Measurements from ENCODE around the gene PTGDR. TPM values are rescaled to one million over a fixed set of nuclear protein-coding genes. Genes with fewer than 3 reads are reported as not detected.

Gene PTGDR
- total RNA-seq, 1 donor from 2014 or later = 4.2 TPM

DNA sequence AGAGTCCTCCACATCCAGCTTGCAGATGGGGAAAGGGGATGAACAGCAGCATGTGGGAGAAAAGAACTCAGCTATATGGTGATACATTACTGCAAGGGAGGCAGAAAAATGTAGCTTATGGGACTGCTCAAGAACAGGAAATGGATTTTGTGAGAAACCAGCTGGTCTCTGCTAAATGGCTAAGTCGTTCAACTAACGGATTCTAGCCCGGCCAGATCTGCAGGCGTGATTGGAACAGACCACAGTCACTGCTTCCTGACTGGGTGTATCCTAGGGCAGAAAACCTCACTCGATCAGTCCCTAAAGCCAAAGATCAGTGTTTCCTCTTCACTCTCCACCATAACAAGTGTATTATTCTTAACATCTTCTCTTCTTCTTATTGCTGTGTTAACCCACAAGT lies 8.1 kb upstream of the PTGDR start:
- ATAC-seq = no peak
- DNase-seq (ENCODE audit: low spot score) = no peak
- intact Hi-C loops (cut with DNase I) = no loop called here

- intact Hi-C loops (cut with DNase I) = no loop called here
- ATAC-seq (no peak), DNase-seq (ENCODE audit: low spot score) (no peak)
Observed at GRCh38 chr14:52262600-52262999, 4.9 kb upstream of the PTGDR start.

GRCh38 chr14:52263190-52263589 lies 4.3 kb upstream of the PTGDR start:
- ATAC-seq (no peak), DNase-seq (ENCODE audit: low spot score) (no peak)
- intact Hi-C loops (cut with DNase I) = no loop called here

GRCh38 chr14:52265253-52265652 lies 2.2 kb upstream of the PTGDR start:
- intact Hi-C loops (cut with DNase I) = no loop called here
- DNase-seq (ENCODE audit: low spot score) (no peak), ATAC-seq (no peak)

GRCh38 chr14:52266179-52266578 lies 1.3 kb upstream of the PTGDR start:
- intact Hi-C loops (cut with DNase I) = no loop called here
- ATAC-seq (peak; percentile 86), DNase-seq (ENCODE audit: low spot score) (no peak)

DNA sequence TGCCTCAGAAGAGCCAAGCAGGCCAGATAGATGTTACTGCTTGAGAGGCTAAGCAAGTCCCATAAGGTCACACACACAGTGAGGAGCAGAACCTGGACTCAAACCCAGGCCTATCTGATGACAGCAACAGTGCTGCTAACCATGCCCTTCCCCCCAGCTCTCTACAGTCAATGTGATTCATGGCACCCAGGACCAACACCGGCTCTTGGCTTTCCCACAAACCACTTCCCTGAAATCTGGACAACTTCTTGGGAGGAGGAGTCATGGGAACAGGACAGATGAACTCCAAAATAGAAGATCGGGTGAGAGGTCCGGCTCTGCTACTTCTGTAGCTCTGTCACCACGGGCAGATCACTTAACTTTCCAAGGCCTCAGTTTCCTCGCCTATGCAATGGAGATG lies 716 bp upstream of the PTGDR start:
- ATAC-seq (peak; percentile 58), DNase-seq (ENCODE audit: low spot score) (no peak)
- intact Hi-C loops (cut with DNase I) = no loop called here

GRCh38 chr14:52268279-52269061 lies 972 bp downstream of the PTGDR start:
- DNase-seq (ENCODE audit: low spot score) (no peak), ATAC-seq (no peak)
- intact Hi-C loops (cut with DNase I) = no loop called here

GRCh38 chr14:52269100-52269499 lies 1.6 kb downstream of the PTGDR start:
- intact Hi-C loops (cut with DNase I) = no loop called here
- DNase-seq (ENCODE audit: low spot score) (no peak), ATAC-seq (no peak)

DNA sequence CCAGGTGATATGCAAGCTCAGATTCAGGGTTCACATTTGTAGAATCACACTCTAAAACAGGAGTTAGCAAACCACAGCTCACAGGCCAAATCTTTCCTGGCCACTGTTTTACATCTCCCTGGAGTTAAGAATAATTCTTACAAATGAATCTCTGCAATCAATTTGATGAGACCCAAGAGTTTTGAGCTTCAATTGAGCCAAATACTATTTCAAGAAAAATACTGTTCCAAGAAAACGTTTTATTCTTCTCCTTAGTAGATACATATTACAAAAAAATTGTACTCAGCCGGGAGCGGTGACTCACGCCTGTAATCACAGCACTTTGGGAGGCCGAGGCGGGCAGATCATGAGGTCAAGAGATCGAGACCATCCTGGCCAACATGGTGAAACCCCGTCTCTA lies 2.5 kb downstream of the PTGDR start:
- DNase-seq (ENCODE audit: low spot score) (no peak), ATAC-seq (peak; percentile 74)
- intact Hi-C loops (cut with DNase I) = no loop called here

GRCh38 chr14:52271538-52271937 lies 4.0 kb downstream of the PTGDR start:
- DNase-seq (ENCODE audit: low spot score) (no peak), ATAC-seq (no peak)
- intact Hi-C loops (cut with DNase I) = no loop called here

DNA sequence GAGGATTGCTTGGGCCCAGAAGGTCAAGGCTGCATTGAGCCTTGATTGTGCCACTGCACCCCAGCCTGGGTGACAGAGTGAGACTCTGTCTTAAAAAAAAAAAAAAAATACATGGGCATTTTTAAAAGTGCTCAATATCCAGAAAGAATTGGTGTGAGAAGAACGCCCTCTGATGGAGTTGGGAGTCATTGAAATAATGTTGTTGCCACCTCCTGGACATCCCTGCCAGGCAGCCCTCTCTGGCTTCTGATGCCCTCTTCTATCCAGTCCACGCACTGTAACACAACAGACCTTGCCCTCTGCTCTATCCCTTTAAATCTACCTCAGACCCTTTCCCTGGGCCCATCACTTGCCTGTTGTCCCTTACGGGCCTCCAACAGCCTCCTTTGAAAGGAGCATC lies 4.9 kb downstream of the PTGDR start:
- intact Hi-C loops (cut with DNase I) = no loop called here
- ATAC-seq = no peak

GRCh38 chr14:52275372-52275771 lies 7.9 kb downstream of the PTGDR start:
- intact Hi-C loops (cut with DNase I) = no loop called here
- DNase-seq (ENCODE audit: low spot score) (no peak), ATAC-seq (no peak)

More for the DNA sequence above, 4.9 kb downstream of the PTGDR start:
- DNase-seq (ENCODE audit: low spot score) = no peak

DNA sequence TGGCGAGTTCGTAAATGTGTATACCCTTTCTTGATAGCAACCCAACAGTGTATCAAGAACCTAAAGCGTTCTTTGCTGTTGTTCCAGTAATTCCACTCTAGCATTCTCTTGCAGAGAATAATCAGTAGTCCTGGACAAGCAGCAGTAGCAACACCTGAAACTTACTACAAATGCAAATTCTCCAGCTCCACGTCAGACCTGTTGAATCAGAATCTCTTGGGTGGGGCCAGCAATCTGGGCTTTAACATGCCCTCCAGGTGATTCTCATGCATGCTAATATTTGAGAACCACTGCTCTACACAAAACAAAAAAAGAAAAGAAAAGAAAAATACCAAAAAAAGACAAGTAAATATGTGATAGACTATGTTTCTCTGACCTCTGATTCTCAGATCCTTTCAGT lies 10.1 kb downstream of the PTGDR start:
- intact Hi-C loops (cut with DNase I) = no loop called here
- ATAC-seq = no peak
- DNase-seq (ENCODE audit: low spot score) = no peak

- ATAC-seq = peak; percentile 75
- DNase-seq (ENCODE audit: low spot score) = no peak
- intact Hi-C loops (cut with DNase I) = no loop called here
Observed at GRCh38 chr14:52279408-52279807, 11.9 kb downstream of the PTGDR start.

- ATAC-seq = no peak
- intact Hi-C loops (cut with DNase I) = no loop called here
Observed at GRCh38 chr14:52283099-52283498, 15.6 kb downstream of the PTGDR start.

GRCh38 chr14:52286661-52287649 lies 19.5 kb downstream of the PTGDR start:
- intact Hi-C loops (cut with DNase I) = no loop called here
- DNase-seq (ENCODE audit: low spot score) (no peak), ATAC-seq (no peak)

More at GRCh38 chr14:52283099-52283498, 15.6 kb downstream of the PTGDR start:
- no peak for DNase-seq (ENCODE audit: low spot score)

- DNase-seq (ENCODE audit: low spot score) = no peak
- ATAC-seq = no peak
- intact Hi-C loops (cut with DNase I) = no loop called here
Observed at GRCh38 chr14:52296378-52296777, 28.9 kb downstream of the PTGDR start.

DNA sequence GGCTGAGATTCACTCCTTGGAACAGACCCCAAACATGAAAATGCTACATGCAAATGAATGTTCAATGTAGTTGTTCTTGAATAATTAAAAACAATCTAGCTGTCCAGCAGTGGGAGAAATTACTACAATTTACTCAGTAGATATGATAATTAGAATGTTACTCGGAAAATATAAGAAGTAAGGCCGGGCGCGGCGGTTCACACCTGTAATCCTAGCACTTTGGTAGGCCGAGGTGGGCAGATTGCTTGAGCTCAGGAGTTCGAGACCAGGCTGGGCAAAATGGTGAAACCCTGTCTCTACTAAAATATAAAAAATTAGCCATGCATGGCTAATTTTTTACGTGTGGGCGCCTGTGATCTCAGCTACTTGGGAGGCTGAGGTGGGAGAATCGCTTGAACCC lies 31.3 kb downstream of the PTGDR start:
- intact Hi-C loops (cut with DNase I) = no loop called here
- DNase-seq (ENCODE audit: low spot score) (no peak), ATAC-seq (no peak)

DNA sequence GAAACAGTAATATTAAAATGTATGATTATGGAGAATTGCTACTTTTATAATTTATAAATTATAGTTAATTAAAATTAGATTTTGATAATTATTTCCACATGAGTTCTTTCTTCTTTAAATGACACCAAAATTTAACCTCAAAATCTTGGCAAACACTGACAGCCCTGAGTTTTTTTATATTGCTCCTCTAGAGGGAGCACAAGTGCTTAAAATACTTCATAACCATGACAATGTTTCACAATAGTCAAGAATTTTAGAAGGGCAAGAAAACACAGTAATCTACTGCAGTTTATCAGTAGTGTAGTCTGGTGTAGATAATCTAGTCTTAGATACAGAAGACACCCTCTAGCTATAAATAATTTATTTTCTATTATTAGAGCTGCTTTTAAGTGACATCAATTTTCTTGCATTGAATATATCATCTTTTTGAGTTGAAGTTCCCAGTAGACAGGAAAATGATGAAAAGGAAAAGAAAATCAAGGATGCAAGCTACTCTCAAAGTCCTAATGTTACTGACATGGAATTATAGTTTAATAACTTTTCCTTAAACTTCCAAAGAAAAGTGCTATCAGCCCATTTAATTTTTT lies 32.3 kb downstream of the PTGDR start:
- ATAC-seq (peak; percentile 85), DNase-seq (ENCODE audit: low spot score) (no peak)
- intact Hi-C loops (cut with DNase I) = no loop called here

- ATAC-seq = no peak
- intact Hi-C loops (cut with DNase I) = no loop called here
- DNase-seq (ENCODE audit: low spot score) = no peak
Observed at GRCh38 chr14:52303236-52303635, 35.7 kb downstream of the PTGDR start.
